Hepatocyte (in vitro differentiated cells): Measurements from ENCODE around the gene CARD8. TPM values are rescaled to one million over a fixed set of nuclear protein-coding genes. Genes with fewer than 3 reads are reported as not detected.

ENCODE experiments used
- DNase-seq: peaks from one replicate; pipeline ENCODE4 v3.0.0-alpha.2; 2016; ENCODE audit warnings: low spot score
- H2AFZ ChIP-seq: fragments of 200-600 bp; sonication (generic); 2 replicates; pipeline ENCODE4 v1.6.0; 2016; ENCODE audit warnings: antibody characterized with exemption, mild to moderate bottlenecking
- H3K27ac ChIP-seq: fragments of 200-600 bp; sonication (generic); 2 replicates; pipeline ENCODE4 v1.5.1; 2016; ENCODE audit warnings: mild to moderate bottlenecking
- H3K27me3 ChIP-seq: fragments of 200-600 bp; sonication (generic); 2 replicates; pipeline ENCODE4 v1.6.1; 2016
- H3K36me3 ChIP-seq: fragments of 200-600 bp; sonication (generic); replicated peaks from 2 replicates; pipeline ENCODE4 v1.5.1; 2016; ENCODE audit warnings: low read depth; ENCODE audit not compliant: insufficient read depth
- H3K4me1 ChIP-seq: fragments of 200-600 bp; sonication (generic); 2 replicates; pipeline ENCODE4 v1.5.1; 2016; ENCODE audit warnings: mild to moderate bottlenecking, moderate library complexity; ENCODE audit not compliant: insufficient read depth
- H3K4me2 ChIP-seq: fragments of 200-600 bp; sonication (generic); 2 replicates; pipeline ENCODE4 v1.6.0; 2016
- H3K4me3 ChIP-seq: fragments of 200-600 bp; sonication (generic); 2 replicates; pipeline ENCODE4 v1.5.1; 2016; ENCODE audit warnings: mild to moderate bottlenecking
- H3K79me2 ChIP-seq: fragments of 200-600 bp; sonication (generic); 2 replicates; pipeline ENCODE4 v1.6.0; 2017; ENCODE audit warnings: mild to moderate bottlenecking
- H3K9me2 ChIP-seq: fragments of 200-600 bp; sonication (generic); replicated peaks from 2 replicates; pipeline ENCODE4 v1.6.0; 2017; ENCODE audit warnings: mild to moderate bottlenecking; ENCODE audit not compliant: insufficient read depth
- H3K9me3 ChIP-seq: fragments of 200-600 bp; sonication (generic); 2 replicates; pipeline ENCODE4 v1.5.1; 2016; ENCODE audit warnings: low read depth, mild to moderate bottlenecking
- H4K20me1 ChIP-seq: fragments of 200-600 bp; sonication (generic); 2 replicates; pipeline ENCODE4 v1.6.0; 2016; ENCODE audit warnings: mild to moderate bottlenecking; ENCODE audit not compliant: insufficient read depth, poor library complexity, severe bottlenecking
- CTCF ChIP-seq: fragments of 200-600 bp; sonication (generic); IDR thresholded peaks from 2 replicates; pipeline ENCODE4 v1.5.1; 2016; ENCODE audit warnings: antibody characterized with exemption, mild to moderate bottlenecking; ENCODE audit not compliant: poor library complexity
- EZH2 ChIP-seq: fragments of 200-600 bp; sonication (generic); IDR thresholded peaks from 2 replicates; pipeline ENCODE4 v1.6.1; 2016; ENCODE audit warnings: antibody characterized with exemption, mild to moderate bottlenecking, borderline replicate concordance
- EZH2phosphoT487 ChIP-seq: fragments of 200-600 bp; sonication (generic); IDR thresholded peaks from one replicate; pipeline ENCODE4 v1.6.1; 2018; ENCODE audit warnings: antibody characterized with exemption, mild to moderate bottlenecking, low read depth, moderate library complexity; ENCODE audit not compliant: unreplicated experiment, severe bottlenecking
- WGBS: methylation state at CpG from one replicate; pipeline ENCODE4 v1.1.6; 2016; ENCODE audit warnings: low lambda C conversion rate; ENCODE audit errors: missing lambda C conversion rate; 5-methylcytosine and 5-hydroxymethylcytosine counted together
- polyA plus RNA-seq: library from polyadenylated mRNA; unstranded; fragments of >200 nt; fragmentation: Nextera tagmentation; extraction: Ambion mirVana; gene quantifications from 2 replicates; pipeline ENCODE4 v1.2.1, GENCODE V29; 2016
- total RNA-seq: library from RNA; depleted of rRNA; stranded (reverse); fragments of >200 nt; gene quantifications from 2 replicates; pipeline ENCODE4 v1.2.3, GENCODE V29; 2014

Gene CARD8
- total and polyA plus RNA-seq, 2 experiments from 2014 or later: 7.6 to 17.0 TPM

GRCh38 chr19:48158210-48158790 is 97.4 kb downstream of the CARD8 start:
- Histone ChIP-seq H3K36me3 (no peaks in the 10 kb centered on the region), H3K27me3 (no peaks in the 10 kb centered on the region), H2AFZ (no peak overlapping the region), H4K20me1 (no peaks in the 10 kb centered on the region), H3K4me2 (no peak overlapping the region), H3K4me1 (no peaks in the 10 kb centered on the region), H3K27ac (no peak overlapping the region), H3K9me3 (no peaks in the 10 kb centered on the region), H3K9me2 (no peaks in the 10 kb centered on the region), H3K4me3 (no peak overlapping the region), H3K79me2 (no peaks in the 10 kb centered on the region)
- no peak for TF ChIP-seq EZH2phosphoT487
- no peak for TF ChIP-seq CTCF
- no peak for TF ChIP-seq EZH2
- WGBS: 90% methylated on average over 12 of the region's 12 CpGs
- no peak for DNase-seq

Other genes with a start within 250 kb of the CARD8 start
- not detected in 2 replicates for gene CABP5, start 211.8 kb downstream of the CARD8 start, total RNA-seq
- gene CABP5, start 211.8 kb downstream of the CARD8 start, polyA plus RNA-seq: not detected in 2 replicates
- 2.4 and 5.4 TPM in 2 replicates for gene PLA2G4C, start 145.1 kb downstream of the CARD8 start, total RNA-seq
- gene PLA2G4C, start 145.1 kb downstream of the CARD8 start, polyA plus RNA-seq: 2.0 and 3.2 TPM in 2 replicates
- 19.6 and 23.8 TPM in 2 replicates for gene LIG1, start 85.6 kb downstream of the CARD8 start, total RNA-seq
- gene LIG1, start 85.6 kb downstream of the CARD8 start, polyA plus RNA-seq: 28.4 and 29.8 TPM in 2 replicates
- gene ZSWIM9, start 85.2 kb downstream of the CARD8 start, total RNA-seq: 0.73 and 1.2 TPM in 2 replicates
- gene ZSWIM9, start 85.2 kb downstream of the CARD8 start, polyA plus RNA-seq: 1.5 and 2.1 TPM in 2 replicates
- 0.84 and 0.90 TPM in 2 replicates for gene ZNF114, start 14.2 kb upstream of the CARD8 start, total RNA-seq
- gene ZNF114, start 14.2 kb upstream of the CARD8 start, polyA plus RNA-seq: 1.6 and 3.0 TPM in 2 replicates
- gene EMP3, start 69.6 kb upstream of the CARD8 start, total RNA-seq: 68.4 and 80.1 TPM in 2 replicates
- gene EMP3, start 69.6 kb upstream of the CARD8 start, polyA plus RNA-seq: 379 and 381 TPM in 2 replicates
- gene TMEM143, start 108.0 kb upstream of the CARD8 start, total RNA-seq: 5.3 and 5.9 TPM in 2 replicates
- gene TMEM143, start 108.0 kb upstream of the CARD8 start, polyA plus RNA-seq: 11.2 and 20.8 TPM in 2 replicates
- gene SYNGR4, start 108.5 kb upstream of the CARD8 start, total RNA-seq: not detected in 2 replicates
- 0.51 and 1.3 TPM in 2 replicates for gene SYNGR4, start 108.5 kb upstream of the CARD8 start, polyA plus RNA-seq
- gene KDELR1, start 135.6 kb upstream of the CARD8 start, total RNA-seq: 164 and 179 TPM in 2 replicates
- gene KDELR1, start 135.6 kb upstream of the CARD8 start, polyA plus RNA-seq: 278 and 288 TPM in 2 replicates
- gene GRIN2D, start 137.8 kb upstream of the CARD8 start, total RNA-seq: 0.40 and 1.00 TPM in 2 replicates
- gene GRIN2D, start 137.8 kb upstream of the CARD8 start, polyA plus RNA-seq: 2.1 and 2.7 TPM in 2 replicates
- gene GRWD1, start 190.1 kb upstream of the CARD8 start, total RNA-seq: 25.2 and 25.9 TPM in 2 replicates
- gene GRWD1, start 190.1 kb upstream of the CARD8 start, polyA plus RNA-seq: 33.1 and 36.6 TPM in 2 replicates
- 0.12 and 0.70 TPM in 2 replicates for gene KCNJ14, start 199.7 kb upstream of the CARD8 start, total RNA-seq
- gene KCNJ14, start 199.7 kb upstream of the CARD8 start, polyA plus RNA-seq: 0.32 and 1.1 TPM in 2 replicates
- 63.1 and 69.6 TPM in 2 replicates for gene CYTH2, start 213.5 kb upstream of the CARD8 start, total RNA-seq
- 80.1 and 106 TPM in 2 replicates for gene CYTH2, start 213.5 kb upstream of the CARD8 start, polyA plus RNA-seq